Heart left ventricle (tissue), 16 donors: ENCODE data around the gene IMPDH2. TPM values are rescaled to one million over a fixed set of nuclear protein-coding genes. Genes with fewer than 3 reads are reported as not detected.

Experiments
- ATAC-seq, 4 donors: fragments of 200-7000 bp; cut with Tn5 transposase; one replicate each; pipeline ENCODE4 v1.9.1; 2020 to 2022; ENCODE audit warnings: moderate library complexity in 4 of 4, mild to moderate bottlenecking in 3 of 4, moderate number of reproducible peaks in 1 of 4
- DNase-seq, 5 donors: peaks; one replicate each; pipeline ENCODE4 v3.0.0-alpha.2; 2020
- H3K27ac ChIP-seq, 12 donors: fragments of 200-600 bp; sonication (generic) in 4 of 12; one replicate each; pipeline versions ENCODE4 v1.5.0 to v1.8.0; 2016 to 2022; ENCODE audit warnings: mild to moderate bottlenecking in 2 of 12
- H3K27me3 ChIP-seq, 9 donors: fragments of 200-600 bp; sonication (generic) in 2 of 9; one replicate each; pipeline versions ENCODE4 v1.5.1 to v1.8.0; 2016 to 2022; ENCODE audit warnings: mild to moderate bottlenecking in 3 of 9
- H3K36me3 ChIP-seq, 9 donors: fragments of 200-600 bp; sonication (generic) in 2 of 9; one replicate each; pipeline versions ENCODE4 v1.5.0 to v1.8.0; 2018 to 2022; ENCODE audit warnings: mild to moderate bottlenecking in 2 of 9
- H3K4me1 ChIP-seq, 12 donors: fragments of 200-600 bp; sonication (generic) in 4 of 12; one replicate each; pipeline versions ENCODE4 v1.5.0 to v1.8.0; 2016 to 2022; ENCODE audit warnings: mild to moderate bottlenecking in 3 of 12
- H3K4me3 ChIP-seq, 12 donors: fragments of 200-600 bp; sonication (generic) in 4 of 12; one replicate each; pipeline versions ENCODE4 v1.5.0 to v1.8.0; 2017 to 2022; ENCODE audit warnings: mild to moderate bottlenecking in 9 of 12, moderate library complexity in 4 of 12
- H3K9me3 ChIP-seq, 12 donors: fragments of 200-600 bp; sonication (generic) in 4 of 12; one replicate each; pipeline versions ENCODE4 v1.5.0 to v1.8.0; 2016 to 2022; ENCODE audit warnings: mild to moderate bottlenecking in 1 of 12
- CTCF ChIP-seq, 12 donors: fragments of 200-600 bp; sonication (generic) in 4 of 12; IDR thresholded peaks; one replicate each; pipeline versions ENCODE4 v1.5.0 to v1.8.0; 2018 to 2022; ENCODE audit warnings: antibody characterized with exemption in 12 of 12, mild to moderate bottlenecking in 5 of 12
- POLR2A ChIP-seq, 2 donors: fragments of 450-650 bp; IDR thresholded peaks; one replicate each; pipeline ENCODE4 v1.6.1; 2017; ENCODE audit warnings: antibody characterized with exemption in 2 of 2, mild to moderate bottlenecking in 2 of 2, moderate library complexity in 2 of 2
- WGBS, 4 donors: extraction: QIAGEN DNeasy Blood & Tissue Kit in 2 of 4; methylation state at CpG; one replicate each; pipeline versions ENCODE4 v1.1.5 to v1.1.7; 2013 to 2018; 5-methylcytosine and 5-hydroxymethylcytosine counted together
- intact Hi-C, 10 donors: fragments of 100-400 bp; cut with DNase I; formaldehyde crosslinking; loops; one replicate each; pipeline versions ENCODE4 v1.11.1 to v1.14.2; 2022
- polyA plus RNA-seq, 2 donors: library from polyadenylated mRNA; stranded (reverse); fragments of 200-250 nt; gene quantifications; one replicate each; pipeline ENCODE4 v1.2.3, GENCODE V29; 2013
- total RNA-seq, 9 donors: library from RNA; depleted of rRNA in 2 of 9; stranded (reverse); fragments of >200 nt in 2 of 9; fragmentation: NEBNext Ultra II Directional in 3 of 9; extraction: Animal tissue kit (Norgen Biotek cat#: 25700) in 3 of 9; gene quantifications; one replicate each; pipeline versions ENCODE4 v1.1.0 to v1.2.4, GENCODE V29; 2016 to 2023
- donor health status: ischemic (EF 13 %, LVEDD 7.1; RV severe dilation, severe dysfunction).
- donor health status: healthy with polysubstance abuse.
- donor health status: DM: no; HTN: yes; CAD: no.
- donor health status: DM: no; HTN: no; CAD: no.
- donor health status: ischemic (EF 25% LVEDD 6.9; RV normal size, moderate dysfunction).
- donor health status: ischemic (EF 25% LVEDD 5.7; RV mildly dilated, moderate dysfunction).
- donor health status: healthy.
- donor health status: DM: yes; HTN: yes; CAD: no.
- donor health status: ischemic (EF 35%, LVEDD 5.7; RV mildly dilated, moderate dysfunction).
- donor health status: nonischemic (EF 11% LVEDD 7.7; RV severe dilation, severe dysfunction).
- donor health status: DM: yes; HTN: yes; CAD: no.
- donor health status: PGD.
- donor health status: ischemic (EF 29% LVEDD 5.4; RV normal size, mild dysfunction).
- donor health status: nonischemic (EF 23%, LVEDD 6.1; RV moderate dilation, normal function).

Gene IMPDH2
- total and polyA plus RNA-seq, 11 donors: 35.9 to 116 (median 55.4) TPM

- intact Hi-C loops: loop anchor here in 1 of 10 donors (5.0 kb wide), 1 partner anchor 455 kb away; no protein-coding TSS in a partner anchor
- Histone ChIP-seq H3K36me3 (peaks cover 0 to 23% (median 1%) of the 10 kb centered on the region in 9 donors), H3K27ac (peak overlapping the region in 9 of 12 donors; percentile 73 to 98 (median 91)), H3K4me3 (peak overlapping the region in 4 of 12 donors; percentile 94 to 95 (median 95)), H3K4me1 (peaks cover 0 to 36% (median 22%) of the 10 kb centered on the region in 12 donors), H3K27me3 (no peaks in the 10 kb centered on the region), H3K9me3 (no peaks in the 10 kb centered on the region)
- DNase-seq (no peak), ATAC-seq (no peak)
- WGBS, 4 donors: 69 to 80% (median 76%) methylated on average over 5 of the region's 5 CpGs
- no peak for TF ChIP-seq POLR2A (IDR thresholded peaks at IDR 0.05)
- TF ChIP-seq CTCF (IDR thresholded peaks at IDR 0.05): no peak
Observed at GRCh38 chr3:48991851-48992545, 37.2 kb downstream of the IMPDH2 start.

- TF ChIP-seq CTCF (IDR thresholded peaks at IDR 0.05) (no peak), POLR2A (IDR thresholded peaks at IDR 0.05) (no peak)
- ATAC-seq (peak; percentile 3 to 35 (median 26)), DNase-seq (peak in 1 of 5 donors; percentile 58)
- H3K4me1 ChIP-seq: peaks cover 0 to 36% (median 22%) of the 10 kb centered on the region in 12 donors
- no peaks in the 10 kb centered on the region for H3K9me3 ChIP-seq
- peak overlapping the region; percentile 63 to 95 (median 87) for H3K4me3 ChIP-seq
- WGBS, 4 donors: 5 to 7% (median 6%) methylated on average over 22 to 40 of the region's 40 CpGs
- H3K36me3 ChIP-seq: peaks cover 0 to 20% (median 11%) of the 10 kb centered on the region in 9 donors
- peak overlapping the region; percentile 68 to 98 (median 90) for H3K27ac ChIP-seq
- H3K27me3 ChIP-seq: no peaks in the 10 kb centered on the region
- intact Hi-C loops: loop anchor here in 1 of 10 donors (5.0 kb wide), 1 partner anchor 456 kb away; no protein-coding TSS in a partner anchor
Observed at GRCh38 chr3:48990636-48991469, 38.3 kb downstream of the IMPDH2 start.

- no peaks in the 10 kb centered on the region for H3K27me3 ChIP-seq
- H3K36me3 ChIP-seq: peaks cover 0 to 25% (median 14%) of the 10 kb centered on the region in 9 donors
- DNase-seq: peak; percentile 87 to 92 (median 91)
- H3K27ac ChIP-seq: peak within 1 kb of the TSS; percentile 68 to 98 (median 90)
- intact Hi-C loops: loop anchor here in 7 of 10 donors (2.0 to 10.0 kb wide), 5 partner anchors 31 to 457 kb away; partner anchors contain the start of gene QRICH1 (in 2 of the 7)
- H3K9me3 ChIP-seq: no peaks in the 10 kb centered on the region
- H3K4me3 ChIP-seq: peak within 1 kb of the TSS; percentile 63 to 95 (median 87)
- peak; percentile 67 to 91 (median 88) for ATAC-seq
- peaks cover 0 to 36% (median 22%) of the 10 kb centered on the region in 12 donors for H3K4me1 ChIP-seq
- 0 to 1% (median 0%) methylated on average over 27 to 91 of the region's 91 CpGs for WGBS, 4 donors
- TF ChIP-seq POLR2A (IDR thresholded peaks at IDR 0.05): peak in 1 of 2 donors; percentile 51
- peak in 9 of 12 donors; percentile 22 to 61 (median 40) for TF ChIP-seq CTCF (IDR thresholded peaks at IDR 0.05)
Observed at GRCh38 chr3:48989796-48990635, 39.2 kb downstream of the IMPDH2 start, which contains the start of gene P4HTM. P4HTM (plus strand) TSS chr3:48990241; CDS start chr3:48990257, 16 bp downstream.
